Caco-2 (cell line): ENCODE measurements around the gene LMX1A. TPM values are rescaled to one million over a fixed set of nuclear protein-coding genes. Genes with fewer than 3 reads are reported as not detected.

Source experiments
- BruUV-seq: library from RNA; stranded (reverse); fragments of 400-500 nt; replicated peaks from 2 replicates; lab custom pipeline; 2021; lab: Mats Ljungman, UMichigan
- CTCF ChIA-PET: fragments of 300-600 bp; sonication (Branson Sonifier 250); formaldehyde crosslinking; loops from one replicate; lab custom pipeline; 2022; ENCODE audit warnings: antibody characterized with exemption; lab: Charles Lee
- POLR2A ChIA-PET: fragments of 300-600 bp; sonication (Branson Sonifier 250); formaldehyde crosslinking; loops from one replicate; lab custom pipeline; 2022; ENCODE audit warnings: antibody characterized with exemption; lab: Charles Lee
- DNase-seq, 2 experiments: peaks; one replicate each; pipeline versions ENCODE4 v3.0.0 to v3.0.0-alpha.2; 2020 to 2022
- H3K27me3 ChIP-seq: replicated peaks from 2 replicates; pipeline ENCODE4 v1.6.0; 2011; ENCODE audit warnings: low read length; ENCODE audit not compliant: control insufficient read depth, insufficient read depth
- H3K36me3 ChIP-seq: 2 replicates; pipeline ENCODE4 v1.5.1; 2011; ENCODE audit warnings: low read length; ENCODE audit not compliant: control insufficient read depth, insufficient read depth
- H3K4me1 ChIP-seq: fragments of 250-450 bp; sonication (Bioruptor Pico); 2 replicates; pipeline ENCODE4 v1.5.1; 2020; ENCODE audit warnings: mild to moderate bottlenecking
- H3K4me3 ChIP-seq: 2 replicates; pipeline ENCODE4 v1.5.1; 2011; ENCODE audit warnings: low read depth, mild to moderate bottlenecking, control low read depth, low read length
- H3K9me3 ChIP-seq: fragments of 250-450 bp; sonication (Bioruptor Pico); 2 replicates; pipeline ENCODE4 v1.5.1; 2020; ENCODE audit warnings: mild to moderate bottlenecking, moderate library complexity
- H3K27ac Mint-ChIP-seq: one replicate; pipeline ENCODE4 v1.8.0; 2022; ENCODE audit warnings: mixed read lengths; ENCODE audit not compliant: unreplicated experiment
- H3K27me3 Mint-ChIP-seq: one replicate; pipeline ENCODE4 v1.8.0; 2022; ENCODE audit warnings: mixed read lengths; ENCODE audit not compliant: insufficient read depth, unreplicated experiment
- H3K36me3 Mint-ChIP-seq: one replicate; pipeline ENCODE4 v1.8.0; 2022; ENCODE audit warnings: mild to moderate bottlenecking, mixed read lengths; ENCODE audit not compliant: insufficient read depth, unreplicated experiment
- H3K4me1 Mint-ChIP-seq: one replicate; pipeline ENCODE4 v1.8.0; 2022; ENCODE audit warnings: low read depth, mixed read lengths; ENCODE audit not compliant: unreplicated experiment
- H3K4me3 Mint-ChIP-seq: one replicate; pipeline ENCODE4 v1.8.0; 2022; ENCODE audit warnings: mild to moderate bottlenecking, moderate library complexity, mixed read lengths; ENCODE audit not compliant: unreplicated experiment
- H3K9me3 Mint-ChIP-seq: one replicate; pipeline ENCODE4 v1.8.0; 2022; ENCODE audit warnings: mixed read lengths; ENCODE audit not compliant: unreplicated experiment
- intact Hi-C: fragments of 100-400 bp; cut with micrococcal nuclease; formaldehyde crosslinking; loops from one replicate; pipeline ENCODE4 v1.10.0; 2022; ENCODE audit not compliant: unreplicated experiment
- total RNA-seq: library from RNA; stranded (reverse); gene quantifications from 2 replicates; pipeline ENCODE4 v1.2.3, GENCODE V29; 2022
- TF ChIP-seq, protein P1 (sequence below), 2 experiments: fragments of 200-600 bp in 1 of 2; IDR thresholded peaks; 1 replicate in 1 of 2; 2 replicates in 1 of 2; pipeline versions ENCODE4 v1.5.1 to v1.8.0; 2011 to 2022; ENCODE audit warnings: antibody characterized with exemption in 1 of 2, control low read depth in 1 of 2, inconsistent platforms in 1 of 2, low read depth in 1 of 2, low read length in 1 of 2, mild to moderate bottlenecking in 1 of 2, moderate library complexity in 1 of 2; ENCODE audit not compliant: insufficient read depth in 1 of 2, severe bottlenecking in 1 of 2, unreplicated experiment in 1 of 2

The LMX1A gene
- total RNA-seq, 1 experiment from 2014 or later = not detected

DNA sequence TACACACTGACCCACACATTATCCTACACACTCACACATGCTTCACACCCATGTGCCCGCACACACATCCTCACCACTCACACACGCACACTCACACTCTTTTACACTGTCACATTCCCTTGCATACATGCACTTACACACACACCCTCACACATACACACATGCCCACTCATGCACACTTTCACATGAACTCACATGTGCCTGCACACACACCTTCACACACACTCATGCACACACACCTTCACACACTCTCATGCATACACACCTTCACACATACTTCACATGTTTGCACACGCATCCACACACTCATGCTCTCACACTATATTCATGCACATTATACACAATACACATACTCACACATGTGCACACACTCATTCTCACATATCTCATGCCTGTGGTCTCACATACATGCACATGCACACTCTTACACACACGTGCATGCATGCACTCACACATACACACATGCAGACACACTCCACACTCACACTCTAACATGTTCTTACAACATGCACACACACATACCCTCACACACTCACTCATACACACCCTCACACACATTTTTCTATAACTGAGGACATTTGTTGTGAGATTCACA, 46.1 kb upstream of the LMX1A start:
- Mint-ChIP-seq H3K27ac (no peak overlapping the region), H3K4me3 (no peak overlapping the region), H3K36me3 (no peaks in the 10 kb centered on the region), H3K27me3 (peaks cover 6% of the 10 kb centered on the region), H3K4me1 (no peaks in the 10 kb centered on the region), H3K9me3 (no peaks in the 10 kb centered on the region)
- TF ChIP-seq, protein P1, sequence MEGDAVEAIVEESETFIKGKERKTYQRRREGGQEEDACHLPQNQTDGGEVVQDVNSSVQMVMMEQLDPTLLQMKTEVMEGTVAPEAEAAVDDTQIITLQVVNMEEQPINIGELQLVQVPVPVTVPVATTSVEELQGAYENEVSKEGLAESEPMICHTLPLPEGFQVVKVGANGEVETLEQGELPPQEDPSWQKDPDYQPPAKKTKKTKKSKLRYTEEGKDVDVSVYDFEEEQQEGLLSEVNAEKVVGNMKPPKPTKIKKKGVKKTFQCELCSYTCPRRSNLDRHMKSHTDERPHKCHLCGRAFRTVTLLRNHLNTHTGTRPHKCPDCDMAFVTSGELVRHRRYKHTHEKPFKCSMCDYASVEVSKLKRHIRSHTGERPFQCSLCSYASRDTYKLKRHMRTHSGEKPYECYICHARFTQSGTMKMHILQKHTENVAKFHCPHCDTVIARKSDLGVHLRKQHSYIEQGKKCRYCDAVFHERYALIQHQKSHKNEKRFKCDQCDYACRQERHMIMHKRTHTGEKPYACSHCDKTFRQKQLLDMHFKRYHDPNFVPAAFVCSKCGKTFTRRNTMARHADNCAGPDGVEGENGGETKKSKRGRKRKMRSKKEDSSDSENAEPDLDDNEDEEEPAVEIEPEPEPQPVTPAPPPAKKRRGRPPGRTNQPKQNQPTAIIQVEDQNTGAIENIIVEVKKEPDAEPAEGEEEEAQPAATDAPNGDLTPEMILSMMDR (IDR thresholded peaks at IDR 0.05; ENCODE audit: insufficient read depth in 1 of 2, low read depth in 1 of 2, low read length in 1 of 2, severe bottlenecking in 1 of 2, unreplicated experiment in 1 of 2) = no peak
- H3K4me1 ChIP-seq = no peaks in the 10 kb centered on the region
- BruUV-seq = no TSS peak
- CTCF ChIA-PET = interaction anchor here (0.9 kb wide), 1 partner anchor 9 kb away, joined by 3 read pairs; no protein-coding TSS in a partner anchor
- no peak overlapping the region for H3K4me3 ChIP-seq
- POLR2A ChIA-PET = no interaction called here
- intact Hi-C loops = loop anchor here (10.0 kb wide), 1 partner anchor 512 kb away; no protein-coding TSS in a partner anchor
- no peaks in the 10 kb centered on the region for H3K36me3 ChIP-seq
- DNase-seq = no peak
- no peaks in the 10 kb centered on the region for H3K9me3 ChIP-seq
- H3K27me3 ChIP-seq = no peaks in the 10 kb centered on the region; the same call in 1 of the 2 replicates

DNA sequence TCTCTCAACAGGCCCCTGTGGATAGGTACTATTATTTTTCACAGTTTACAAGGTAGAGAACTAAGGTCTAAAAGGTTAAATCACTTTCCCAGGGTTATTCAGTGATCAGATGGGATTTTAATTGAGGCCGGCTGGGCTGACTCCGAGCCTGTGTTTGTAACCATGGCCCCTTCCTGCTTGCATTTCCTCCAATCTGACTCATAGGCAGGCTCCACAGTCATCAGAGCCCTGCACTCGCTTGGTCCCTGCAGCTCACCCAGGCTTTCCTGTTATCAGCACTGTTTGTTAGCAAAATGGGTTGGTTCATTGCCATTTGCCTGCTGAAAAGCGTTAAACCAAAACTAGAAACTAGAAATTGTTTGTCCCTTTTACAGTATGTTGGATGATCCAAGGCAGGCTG, 41.4 kb upstream of the LMX1A start:
- DNase-seq = no peak
- Mint-ChIP-seq H3K9me3 (no peaks in the 10 kb centered on the region), H3K27me3 (peaks cover 10% of the 10 kb centered on the region), H3K27ac (no peak overlapping the region), H3K36me3 (no peaks in the 10 kb centered on the region), H3K4me3 (no peak overlapping the region), H3K4me1 (no peaks in the 10 kb centered on the region)
- Histone ChIP-seq H3K27me3 (no peaks in the 10 kb centered on the region; the same call in 1 of the 2 replicates), H3K9me3 (no peaks in the 10 kb centered on the region), H3K4me3 (no peak overlapping the region), H3K36me3 (no peaks in the 10 kb centered on the region), H3K4me1 (no peaks in the 10 kb centered on the region)
- intact Hi-C loops = no loop called here
- ChIA-PET POLR2A (no interaction called here), CTCF (no interaction called here)
- TF ChIP-seq, protein P1 (IDR thresholded peaks at IDR 0.05; ENCODE audit: insufficient read depth in 1 of 2, low read depth in 1 of 2, low read length in 1 of 2, severe bottlenecking in 1 of 2, unreplicated experiment in 1 of 2) = no peak
- no TSS peak for BruUV-seq

DNA sequence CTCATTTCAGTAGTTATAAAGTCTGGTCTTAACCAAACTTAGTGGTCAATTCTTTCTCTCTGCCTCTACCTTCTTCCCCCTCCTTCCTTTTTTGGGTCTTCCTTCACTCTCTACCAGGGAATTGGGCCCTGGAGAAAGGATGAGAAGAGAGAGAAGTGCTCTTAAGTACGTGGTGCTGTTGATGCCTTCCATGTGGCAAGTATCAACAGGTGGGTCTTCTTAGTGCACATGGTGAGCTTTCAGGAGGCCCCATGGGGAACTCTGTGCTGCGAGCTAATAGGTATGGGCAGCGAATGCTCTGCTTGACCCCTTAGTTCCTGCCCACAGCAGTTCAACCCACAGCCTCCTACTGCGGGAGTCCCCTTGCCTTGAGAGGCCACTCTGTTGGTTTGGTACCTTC, 39.4 kb upstream of the LMX1A start:
- Histone ChIP-seq H3K36me3 (no peaks in the 10 kb centered on the region), H3K4me3 (no peak overlapping the region), H3K9me3 (no peaks in the 10 kb centered on the region), H3K27me3 (no peaks in the 10 kb centered on the region), H3K4me1 (no peaks in the 10 kb centered on the region)
- TF ChIP-seq, protein P1 (IDR thresholded peaks at IDR 0.05; ENCODE audit: insufficient read depth in 1 of 2, low read depth in 1 of 2, low read length in 1 of 2, severe bottlenecking in 1 of 2, unreplicated experiment in 1 of 2) = no peak
- no TSS peak for BruUV-seq
- ChIA-PET POLR2A (no interaction called here), CTCF (interaction anchor here (0.6 kb wide), 1 partner anchor 197 kb away, joined by 3 read pairs; no protein-coding TSS in a partner anchor)
- peaks cover 14% of the 10 kb centered on the region for H3K27me3 Mint-ChIP-seq
- intact Hi-C loops = no loop called here
- no peaks in the 10 kb centered on the region for H3K36me3 Mint-ChIP-seq
- no peak for DNase-seq
- H3K4me1 Mint-ChIP-seq = no peaks in the 10 kb centered on the region
- H3K9me3 Mint-ChIP-seq = no peaks in the 10 kb centered on the region
- no peak overlapping the region for H3K4me3 Mint-ChIP-seq
- H3K27ac Mint-ChIP-seq = no peak overlapping the region
